Left ventricle myocardium superior (tissue), 1 donor: ENCODE data around the gene DNAJA2. TPM values are rescaled to one million over a fixed set of nuclear protein-coding genes. Genes with fewer than 3 reads are reported as not detected.

Source experiments
- ATAC-seq: fragments of 200-7000 bp; cut with Tn5 transposase; one replicate; pipeline ENCODE4 v1.9.1; 2020; ENCODE audit warnings: mild to moderate bottlenecking, moderate library complexity
- DNase-seq: peaks from one replicate; pipeline ENCODE4 v3.0.0-alpha.2; 2020
- intact Hi-C: fragments of 100-400 bp; cut with micrococcal nuclease; formaldehyde crosslinking; loops from one replicate; pipeline ENCODE4 v1.11.0; 2022
- total RNA-seq: library from RNA; stranded (reverse); fragmentation: NEBNext Ultra II Directional; extraction: Animal tissue kit (Norgen Biotek cat#: 25700); gene quantifications from one replicate; pipeline ENCODE4 v1.2.1, GENCODE V29; 2021
- donor health status: DM: no; HTN: yes; CAD: no; lungs with severe emphysema.

DNAJA2 gene
- total RNA-seq, 1 donor from 2014 or later = 97.2 TPM

DNA sequence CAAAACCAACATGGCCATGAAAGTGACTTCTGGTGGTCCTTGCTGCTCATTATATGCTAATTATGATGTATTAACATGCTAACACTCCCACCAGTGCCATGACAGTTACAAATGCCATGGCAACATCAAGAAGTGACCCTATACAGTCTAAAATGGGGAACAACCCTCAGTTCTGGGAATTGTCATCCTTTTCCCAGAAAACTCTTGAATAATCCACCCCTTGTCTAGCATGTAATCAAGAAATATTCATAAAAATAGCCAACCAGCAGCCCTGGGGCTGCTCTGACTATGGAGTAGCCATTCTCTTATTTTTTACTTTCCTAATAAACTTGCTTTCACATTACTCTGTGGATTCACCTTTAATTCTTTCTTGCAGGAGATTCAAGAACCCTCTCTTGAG is 35.9 kb downstream of the DNAJA2 start:
- DNase-seq (no peak), ATAC-seq (no peak)
- intact Hi-C loops = no loop called here

DNA sequence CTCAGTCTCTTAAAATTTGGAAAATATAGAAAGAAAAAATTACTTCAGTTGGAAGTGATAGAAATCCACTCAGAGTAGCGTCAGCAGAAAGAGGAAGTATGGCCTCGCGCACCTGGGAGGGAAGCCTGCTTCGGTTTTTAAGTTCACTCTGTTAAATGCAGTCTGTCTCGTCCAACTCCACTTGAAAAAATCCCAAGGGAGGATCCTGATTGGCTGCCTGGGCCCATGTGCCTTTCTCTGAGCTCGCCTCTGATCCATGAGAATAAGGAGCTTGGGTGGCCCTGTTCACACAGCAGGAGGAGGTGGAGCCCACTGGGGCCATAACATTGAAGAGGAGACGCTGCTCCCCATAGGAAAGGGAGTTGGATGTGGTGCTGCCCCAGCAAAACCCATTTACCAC is 40.7 kb downstream of the DNAJA2 start:
- intact Hi-C loops = no loop called here
- DNase-seq = no peak
- no peak for ATAC-seq

DNA sequence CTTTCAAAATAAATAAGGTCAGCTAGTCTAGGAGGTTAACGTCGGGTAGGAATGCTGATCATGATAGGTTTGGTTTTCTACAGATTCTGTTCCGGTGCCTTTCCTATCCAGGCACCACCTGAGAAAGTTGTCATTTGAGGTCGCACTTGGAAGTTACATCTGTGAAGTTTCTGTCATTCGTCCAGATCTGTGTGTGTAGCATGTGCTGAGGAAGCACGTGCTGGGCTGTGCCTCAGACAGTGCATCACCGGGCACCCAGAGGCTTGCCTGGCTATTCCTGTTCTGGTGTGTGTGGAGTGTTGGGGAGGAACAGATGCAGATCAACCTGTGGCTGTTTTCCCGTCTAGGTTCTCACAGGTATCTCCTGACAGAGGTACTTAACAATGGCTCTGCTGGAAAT is 42.6 kb downstream of the DNAJA2 start:
- DNase-seq = no peak
- ATAC-seq = no peak
- intact Hi-C loops = no loop called here

DNA sequence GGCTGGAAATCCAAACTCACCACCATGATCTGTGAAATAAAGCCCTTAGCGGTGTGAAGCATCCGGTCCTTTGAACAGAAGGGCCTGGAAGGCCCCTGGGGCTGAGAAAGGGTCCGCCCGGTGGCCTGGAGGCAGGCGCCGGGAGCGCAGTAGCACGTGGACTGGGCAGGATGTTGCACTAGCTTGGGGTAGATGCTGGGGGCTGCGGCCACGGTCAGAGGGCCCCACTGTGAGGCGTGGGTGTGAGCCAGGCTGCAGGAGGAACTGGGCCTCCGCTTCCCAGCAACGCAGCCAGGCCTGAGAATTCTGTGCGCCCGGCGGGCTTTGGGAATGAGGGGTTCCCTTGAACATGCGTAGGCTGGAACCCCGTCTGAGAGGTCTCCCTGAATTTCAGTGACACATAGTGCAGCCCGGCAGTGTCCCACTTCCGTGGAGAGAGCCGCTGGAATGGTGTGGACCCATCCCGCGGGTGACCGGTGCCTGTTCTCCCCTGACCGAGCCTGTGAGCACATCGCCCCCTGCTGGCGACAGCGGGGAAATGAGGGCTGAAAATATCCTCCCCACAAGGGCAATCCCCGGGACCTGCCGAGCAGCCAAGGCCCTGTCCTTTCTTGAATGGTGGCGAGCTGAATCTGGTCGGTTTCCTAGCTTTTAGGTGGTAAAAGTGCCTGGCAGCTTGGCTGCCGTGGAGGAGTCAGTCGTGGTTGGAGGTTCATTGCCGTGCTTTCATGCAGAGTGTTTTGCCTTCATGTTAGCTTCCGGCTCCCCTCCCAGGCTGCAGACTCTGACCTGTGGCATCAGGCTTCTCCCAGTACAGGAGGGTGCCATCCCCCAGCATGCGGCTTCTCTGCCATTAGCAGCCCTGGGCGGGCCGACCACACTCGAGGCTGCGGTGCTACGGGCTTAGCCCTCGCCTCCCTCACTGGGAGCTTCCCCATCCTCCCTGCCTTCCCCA is 43.8 kb downstream of the DNAJA2 start:
- ATAC-seq = peak; percentile 64
- peak; percentile 75 for DNase-seq
- intact Hi-C loops = no loop called here

DNA sequence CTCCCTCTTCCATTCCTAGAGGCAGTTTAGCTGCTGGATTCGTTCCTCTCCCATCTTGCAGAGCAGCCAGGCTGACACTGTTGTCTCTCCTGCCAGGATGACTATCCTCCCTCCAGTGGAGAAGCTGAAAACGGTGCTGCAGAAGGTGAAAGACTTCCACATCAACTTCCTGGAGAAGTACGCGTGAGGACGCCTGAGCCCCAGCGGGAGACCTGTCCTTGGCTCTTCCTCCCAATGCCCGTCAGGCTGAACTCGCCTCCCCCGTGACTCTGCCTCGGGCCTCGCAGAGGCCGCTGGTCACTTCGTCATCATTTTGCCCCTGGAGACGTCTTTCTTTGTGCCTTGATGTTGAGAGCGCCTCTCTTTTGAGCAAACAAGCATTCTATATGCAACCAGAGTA is 44.7 kb downstream of the DNAJA2 start:
- DNase-seq (no peak), ATAC-seq (no peak)
- intact Hi-C loops = no loop called here

DNA sequence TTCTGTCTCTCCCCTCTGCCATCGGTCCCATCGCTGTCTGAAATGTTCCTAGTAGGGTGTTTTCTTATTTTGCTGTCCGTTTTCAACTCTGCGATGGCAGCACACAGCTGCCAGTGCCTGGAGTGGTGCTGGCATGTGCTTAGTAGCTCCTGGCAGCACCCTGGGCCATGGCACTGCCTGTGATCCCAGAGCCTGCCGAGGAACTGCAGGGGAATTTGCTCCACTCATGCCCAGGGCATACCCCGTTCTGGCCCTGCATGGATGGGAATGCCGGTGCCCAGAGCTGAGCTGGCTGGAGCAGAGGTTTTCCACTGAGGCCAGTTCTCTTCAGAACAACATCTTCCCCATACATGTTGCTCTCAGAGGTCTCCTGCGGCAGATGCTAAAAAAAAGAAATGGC is 46.2 kb downstream of the DNAJA2 start:
- DNase-seq (peak; percentile 73), ATAC-seq (peak; percentile 87)
- intact Hi-C loops = no loop called here

DNA sequence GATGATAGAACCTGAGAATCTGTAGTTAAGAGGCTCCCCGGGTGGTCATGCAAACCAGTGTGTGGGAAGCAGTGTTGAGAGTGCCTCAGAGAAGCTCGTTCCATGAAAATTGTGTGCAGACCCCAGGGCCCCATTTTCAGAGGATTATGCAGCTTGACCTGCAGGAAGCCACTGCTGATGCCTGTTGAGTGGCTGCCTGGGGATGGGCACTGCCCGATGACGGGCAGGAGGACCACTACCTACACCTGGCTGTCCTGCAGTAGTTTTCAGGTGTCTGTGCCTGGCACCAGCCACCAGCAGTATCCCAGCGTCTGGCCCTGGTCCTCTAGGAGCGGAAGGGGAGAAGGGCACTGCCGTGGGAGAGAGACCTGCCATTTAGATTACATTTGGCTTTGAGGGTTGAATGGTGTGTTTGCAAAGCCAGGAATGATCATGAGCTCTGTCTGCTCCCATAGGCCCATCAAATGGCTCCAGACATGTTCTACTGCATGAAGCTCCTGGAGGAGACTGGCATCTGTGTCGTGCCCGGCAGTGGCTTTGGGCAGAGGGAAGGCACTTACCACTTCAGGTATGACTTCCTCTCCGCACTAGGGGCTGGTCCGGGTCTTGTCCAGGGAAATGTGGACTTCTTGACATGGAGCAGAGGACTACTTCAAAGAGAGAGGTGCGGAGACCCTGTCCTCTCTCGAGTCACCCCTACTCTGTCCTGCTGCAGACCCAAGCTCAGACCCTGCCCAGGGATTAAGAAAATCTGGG is 46.8 kb downstream of the DNAJA2 start:
- ATAC-seq = no peak
- intact Hi-C loops = no loop called here
- DNase-seq = no peak

DNA sequence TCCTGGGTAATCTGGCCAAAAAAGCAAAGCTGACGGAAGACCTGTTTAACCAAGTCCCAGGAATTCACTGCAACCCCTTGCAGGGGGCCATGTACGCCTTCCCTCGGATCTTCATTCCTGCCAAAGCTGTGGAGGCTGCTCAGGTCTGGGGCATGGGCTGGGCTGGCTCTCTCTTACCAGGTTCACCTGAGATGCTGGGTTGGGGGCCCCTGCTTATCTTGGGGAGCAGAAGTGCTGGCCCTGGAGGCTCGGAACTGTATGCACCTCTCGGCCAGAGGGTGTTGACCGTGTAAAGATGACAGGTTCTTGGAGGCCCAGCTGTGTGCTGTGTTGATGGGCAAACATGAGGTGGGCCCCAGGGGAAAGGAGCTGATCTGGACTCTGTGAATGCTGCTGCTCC is 49.1 kb downstream of the DNAJA2 start:
- DNase-seq = no peak
- intact Hi-C loops = no loop called here
- ATAC-seq = no peak

DNA sequence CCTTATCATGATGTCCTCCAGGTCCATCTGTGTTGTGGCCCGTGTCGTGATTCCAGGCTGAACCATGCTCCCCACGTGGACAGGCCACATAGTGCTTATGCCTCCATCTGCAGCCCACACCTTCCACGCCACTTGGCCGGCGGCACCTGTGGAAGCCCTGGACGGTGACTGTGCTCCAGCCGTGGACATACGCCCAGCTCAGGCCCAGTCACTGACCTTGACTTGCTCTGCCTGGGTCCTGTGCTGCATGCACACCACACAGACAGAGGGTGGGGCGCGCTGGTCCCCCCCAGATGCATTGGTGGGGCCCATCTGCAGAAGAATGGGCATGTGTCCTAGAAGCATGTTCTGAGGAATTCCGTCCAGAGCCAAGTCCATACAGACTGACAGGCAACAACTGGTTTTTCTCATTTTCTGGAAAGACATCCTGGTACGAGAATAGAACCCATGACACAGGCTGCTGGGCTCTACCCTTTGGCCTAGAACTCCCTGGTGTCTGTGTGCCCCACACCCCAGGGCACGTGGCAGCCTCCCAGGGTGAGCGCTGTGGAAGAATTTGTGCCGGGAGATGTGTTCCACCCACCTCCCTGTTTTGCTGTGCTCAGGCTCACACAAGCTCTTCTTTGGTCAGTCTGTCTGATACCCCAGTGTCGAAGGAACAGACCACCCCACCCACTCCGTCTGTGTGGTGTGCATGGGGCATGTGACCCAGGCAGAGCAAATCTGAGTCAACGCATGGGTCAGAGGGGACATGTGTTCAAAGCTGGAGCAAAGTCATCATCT is 49.8 kb downstream of the DNAJA2 start:
- intact Hi-C loops = no loop called here
- no peak for DNase-seq
- peak; percentile 49 for ATAC-seq

DNA sequence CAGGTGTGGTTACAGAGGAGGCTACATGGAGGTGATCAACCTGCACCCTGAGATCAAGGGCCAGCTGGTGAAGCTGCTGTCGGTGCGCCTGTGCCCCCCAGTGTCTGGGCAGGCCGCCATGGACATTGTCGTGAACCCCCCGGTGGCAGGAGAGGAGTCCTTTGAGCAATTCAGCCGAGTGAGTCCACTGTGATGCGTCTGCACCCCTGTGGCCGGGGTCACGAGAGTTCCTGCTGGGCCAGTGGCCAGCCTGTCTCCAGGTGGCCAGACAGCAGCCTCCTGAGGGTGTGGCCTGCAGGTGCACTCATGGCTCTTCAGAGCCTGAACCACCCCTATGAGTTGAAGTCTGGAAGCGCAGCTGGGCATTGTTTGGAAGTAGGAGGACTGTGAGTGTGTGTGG is 51.2 kb downstream of the DNAJA2 start:
- ATAC-seq (no peak), DNase-seq (no peak)
- intact Hi-C loops = no loop called here

DNA sequence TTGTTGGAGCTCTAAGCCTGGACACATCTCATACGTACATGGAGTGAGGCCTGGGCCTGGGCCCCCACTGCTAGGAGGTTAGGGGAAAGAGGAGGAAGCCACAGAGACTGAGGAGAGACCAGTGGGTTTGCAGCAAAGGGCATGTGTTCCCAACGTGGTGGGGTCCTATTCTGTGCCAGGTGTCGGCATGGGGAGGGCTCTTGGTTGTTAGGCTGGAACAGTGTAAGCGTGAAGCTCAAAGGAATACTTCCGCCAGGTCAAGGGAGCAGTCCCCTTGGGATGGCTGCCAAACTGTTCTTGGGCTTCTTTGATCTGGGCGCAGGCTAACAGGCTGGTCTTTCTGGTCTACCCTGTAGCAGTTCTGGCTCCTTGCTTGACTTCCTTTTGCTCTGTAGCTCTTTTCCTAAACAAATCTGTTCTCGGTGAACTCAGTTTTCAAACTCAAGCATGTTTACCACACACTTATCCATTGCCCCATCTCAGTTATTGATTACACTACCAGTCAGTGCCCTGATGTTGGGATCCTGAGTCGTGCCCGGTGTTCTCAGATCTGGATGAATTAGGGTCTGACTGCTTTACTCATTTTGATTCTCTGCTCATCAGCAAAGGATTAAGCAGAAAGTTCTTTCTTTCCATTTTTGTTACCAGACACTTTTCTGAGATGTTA is 52.9 kb downstream of the DNAJA2 start:
- intact Hi-C loops = no loop called here
- ATAC-seq = no peak

DNA sequence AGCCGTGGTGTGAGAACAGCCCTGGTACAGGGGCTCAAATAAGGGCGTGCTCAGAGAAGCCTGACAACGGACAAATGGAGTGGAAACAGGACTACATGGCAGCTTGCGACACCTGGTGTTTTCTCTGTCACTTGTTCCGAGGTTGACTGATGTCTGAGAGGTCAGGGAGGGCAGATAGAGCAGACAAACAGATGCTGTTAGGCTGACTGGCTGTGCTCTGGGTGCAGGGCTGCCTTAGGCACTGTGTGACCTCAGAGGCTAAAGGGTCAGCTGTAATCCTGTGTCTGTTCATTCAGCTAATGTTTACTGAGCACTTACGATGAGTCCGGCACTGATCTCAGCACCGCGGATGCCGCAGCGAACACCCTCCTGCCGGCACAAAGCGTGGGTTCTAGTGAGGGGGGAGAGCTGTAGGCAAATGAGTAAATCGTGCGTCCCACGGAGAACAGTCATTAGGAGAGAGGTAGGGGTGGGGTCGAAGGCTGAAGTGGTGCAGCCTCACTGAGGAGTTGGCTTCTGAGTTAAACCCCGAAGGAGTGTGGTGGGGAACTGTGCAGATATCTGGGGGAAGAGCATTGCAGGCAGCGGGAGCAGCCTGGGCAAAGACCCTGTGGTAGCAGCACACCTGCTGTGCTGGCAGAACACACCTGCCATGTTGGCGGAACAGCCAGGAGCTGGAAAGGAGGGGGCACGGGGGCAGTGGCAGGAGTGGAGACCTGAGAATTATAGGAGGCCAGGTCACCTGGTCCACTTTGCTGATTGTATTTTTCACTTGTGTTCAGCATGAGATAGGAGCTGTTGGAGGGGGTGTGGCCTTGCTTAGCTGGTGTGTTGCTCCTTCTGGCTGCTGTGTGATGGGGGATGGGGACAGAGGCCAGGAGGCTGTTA is 54.3 kb downstream of the DNAJA2 start:
- intact Hi-C loops = no loop called here
- DNase-seq (no peak), ATAC-seq (no peak)

More for the DNA sequence above, 52.9 kb downstream of the DNAJA2 start:
- DNase-seq = no peak

DNA sequence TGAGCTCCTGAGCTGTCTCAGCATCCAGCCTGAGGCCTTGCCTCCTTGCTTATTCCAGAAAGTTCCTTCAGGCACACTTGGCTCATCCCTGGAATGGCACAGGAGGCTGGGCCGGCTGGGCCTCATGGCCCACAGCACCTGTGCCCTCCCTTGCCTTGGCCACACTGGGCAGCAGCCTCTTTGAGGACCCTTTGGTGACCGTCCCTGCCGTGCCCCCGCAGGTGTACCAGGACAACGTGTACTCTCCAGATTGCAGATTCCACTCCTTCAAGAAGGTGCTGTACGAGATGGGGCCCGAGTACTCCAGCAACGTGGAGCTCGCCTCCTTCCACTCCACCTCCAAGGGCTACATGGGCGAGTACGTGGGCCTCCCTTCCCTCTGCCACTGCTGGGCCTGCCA is 55.1 kb downstream of the DNAJA2 start:
- DNase-seq (no peak), ATAC-seq (no peak)
- intact Hi-C loops = no loop called here

DNA sequence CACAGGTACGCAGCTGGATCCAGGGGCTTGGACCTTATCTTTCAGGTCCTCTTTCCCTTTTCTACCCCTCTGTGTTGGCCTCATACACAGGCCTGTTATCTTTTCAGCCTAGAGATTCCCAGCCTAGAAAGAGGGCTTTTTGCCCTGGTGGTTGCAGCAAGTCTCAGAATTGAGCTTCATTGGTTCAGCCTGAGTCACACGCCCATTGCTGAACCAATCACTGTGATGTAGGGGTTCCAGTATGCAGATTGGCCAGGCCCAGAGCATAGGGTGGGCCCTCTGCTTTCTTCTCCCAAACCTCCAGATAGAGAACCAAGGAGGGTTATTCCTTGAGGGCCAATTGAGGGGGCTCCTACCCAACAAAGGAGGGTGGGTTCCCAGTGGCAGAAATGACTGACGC is 56.5 kb downstream of the DNAJA2 start:
- no peak for ATAC-seq
- intact Hi-C loops = no loop called here
- DNase-seq = no peak

DNA sequence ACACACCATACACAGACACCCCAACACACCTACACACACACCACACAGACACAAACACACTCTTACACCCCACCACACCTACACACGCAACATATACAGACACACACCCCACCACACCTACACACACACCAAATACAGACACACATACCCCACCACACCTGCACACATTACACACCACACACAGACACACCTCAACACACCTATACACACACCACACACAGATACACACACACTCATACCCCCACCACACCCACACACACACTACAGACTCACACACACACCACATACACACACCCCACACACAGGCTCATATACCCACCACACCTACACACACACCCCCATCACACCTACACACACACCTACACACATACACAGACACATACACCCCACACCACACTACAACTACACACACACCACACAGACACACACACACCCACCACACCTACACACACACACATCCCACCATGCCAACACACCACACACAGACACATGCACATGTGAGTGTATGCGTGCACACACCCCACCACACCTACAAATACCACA is 57.9 kb downstream of the DNAJA2 start:
- no peak for DNase-seq
- intact Hi-C loops = no loop called here
- ATAC-seq = no peak

DNA sequence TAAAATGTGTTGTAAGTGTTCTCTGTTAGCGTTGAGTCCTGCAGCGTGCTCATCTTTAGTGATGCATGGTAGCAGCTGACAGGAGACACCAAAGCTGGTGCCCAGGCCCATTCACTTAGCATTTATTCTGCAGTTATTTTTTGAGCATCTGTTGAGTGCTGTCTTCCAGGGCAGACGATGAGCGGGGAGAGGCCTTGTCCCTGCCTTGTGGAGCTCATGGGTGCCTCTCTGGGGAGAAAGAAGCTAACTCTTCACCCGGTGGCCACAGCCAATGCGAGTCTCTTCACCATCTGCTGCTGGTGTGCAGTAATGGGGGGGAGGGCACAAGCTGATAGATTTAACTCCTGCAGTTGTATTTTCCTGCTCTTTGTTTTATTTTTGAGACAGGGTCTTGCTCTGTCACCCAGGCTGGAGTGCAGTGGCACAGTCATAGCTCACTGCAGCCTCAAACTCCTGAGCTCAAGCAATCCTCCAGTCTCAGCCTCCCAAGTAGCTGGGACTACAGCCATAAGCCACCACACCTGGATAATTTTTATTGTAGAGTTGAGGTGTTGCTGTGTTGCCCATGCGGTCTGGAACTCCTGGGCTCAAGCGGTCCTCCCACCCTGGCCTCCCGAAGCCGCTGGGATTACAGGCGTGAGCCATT is 58.8 kb downstream of the DNAJA2 start:
- DNase-seq (no peak), ATAC-seq (no peak)
- intact Hi-C loops = no loop called here

DNA sequence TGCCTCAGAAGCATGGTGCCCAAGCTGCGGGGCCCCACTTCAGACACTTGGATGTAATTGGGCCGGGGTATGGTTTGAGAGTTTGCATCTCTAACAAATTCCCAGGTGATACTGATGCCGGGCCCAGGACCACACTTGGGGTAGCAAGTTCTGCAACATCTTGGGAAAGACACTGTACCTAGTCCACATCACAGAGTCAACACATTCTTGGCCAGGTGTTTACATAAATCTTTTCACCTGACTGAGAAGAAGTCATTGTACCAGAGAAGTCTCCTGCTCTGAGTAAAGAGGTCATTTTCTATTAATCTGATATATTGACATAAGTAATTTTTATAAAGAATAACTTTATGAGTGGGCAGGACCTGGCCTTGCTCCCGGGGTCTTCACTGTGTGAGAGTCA is 61.8 kb downstream of the DNAJA2 start:
- DNase-seq (no peak), ATAC-seq (no peak)
- intact Hi-C loops = no loop called here

DNA sequence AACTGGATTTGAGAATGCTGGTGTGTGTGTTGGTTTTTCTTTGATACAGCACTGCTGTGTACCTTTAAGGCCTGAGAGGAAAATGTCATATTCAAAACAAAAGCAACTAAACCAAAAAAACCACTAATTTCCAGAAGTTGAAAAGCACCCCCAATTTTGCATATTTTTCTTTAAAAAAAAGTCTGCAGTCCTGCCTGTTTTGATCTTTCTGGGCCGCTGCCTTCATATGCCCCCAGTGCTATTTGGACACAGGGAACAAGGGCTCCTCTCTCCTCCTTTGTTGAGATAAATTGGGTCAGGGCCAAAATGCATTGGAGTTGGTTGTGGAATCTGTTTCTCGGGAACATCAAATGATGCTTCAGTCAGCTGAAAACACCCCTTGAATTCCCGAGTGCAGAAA is 62.4 kb downstream of the DNAJA2 start:
- ATAC-seq = no peak
- DNase-seq = no peak
- intact Hi-C loops = no loop called here
